Measurements from ENCODE around the gene ABHD11. TPM values are rescaled to one million over a fixed set of nuclear protein-coding genes. Genes with fewer than 3 reads are reported as not detected.

The ABHD11 gene
- total and polyA plus RNA-seq, 2 of the 4 experiments (the other 2 are of a cell fraction) = 13.4 to 19.9 TPM

- H2BK15ac ChIP-seq (ENCODE audit: low read depth, low read length) = no peak overlapping the region
- H2BK5ac ChIP-seq (ENCODE audit: low read depth, low read length, poor library complexity, severe bottlenecking) = no peak overlapping the region
- H3K9me1 ChIP-seq (ENCODE audit: insufficient read depth, low read length) = no peaks in the 10 kb centered on the region
- no peak overlapping the region for H2AK5ac ChIP-seq (ENCODE audit: low read depth, low read length)
- no peaks in the 10 kb centered on the region for H3K9me3 ChIP-seq (ENCODE audit: control insufficient read depth, insufficient read depth, low read length)
- H4K5ac ChIP-seq (ENCODE audit: low read depth, low read length) = no peak overlapping the region
- in situ Hi-C loops (cut with MboI; ENCODE audit: low sequenced_read_pairs) (no loop called here), dilution Hi-C loops (cut with HindIII; ENCODE audit: low sequenced_read_pairs, unreplicated experiment) (no loop called here), intact Hi-C loops (cut with micrococcal nuclease) (no loop called here)
- DNase-seq = no peak
- no peak overlapping the region for H2AFZ ChIP-seq (replicated peaks; ENCODE audit: low read length, poor library complexity)
- POLR2A ChIA-PET (ENCODE audit: unreplicated experiment) = no interaction called here
- H4K8ac ChIP-seq (ENCODE audit: low read depth in 2 of 2, low read length in 2 of 2) = no peak overlapping the region
- H3K79me1 ChIP-seq (ENCODE audit: low read depth in 1 of 2, low read length in 2 of 2) = no peaks in the 10 kb centered on the region
- no peak overlapping the region for H3K4ac ChIP-seq (ENCODE audit: low read depth, low read length)
- no peaks in the 10 kb centered on the region for H3K4me1 ChIP-seq (ENCODE audit: control insufficient read depth, insufficient read depth, low read length)
- no peaks in the 10 kb centered on the region for H3K27me3 ChIP-seq (ENCODE audit: control insufficient read depth, insufficient read depth, low read length)
- no peaks in the 10 kb centered on the region for H4K20me1 ChIP-seq (ENCODE audit: insufficient read depth, low read length)
- TF ChIP-seq SMC3 (IDR thresholded peaks at IDR 0.05; ENCODE audit: low read depth, low read length) = no peak
- no peak for TF ChIP-seq USF2 (IDR thresholded peaks at IDR 0.05; ENCODE audit: low read depth, low read length)
- TF ChIP-seq, protein P1, sequence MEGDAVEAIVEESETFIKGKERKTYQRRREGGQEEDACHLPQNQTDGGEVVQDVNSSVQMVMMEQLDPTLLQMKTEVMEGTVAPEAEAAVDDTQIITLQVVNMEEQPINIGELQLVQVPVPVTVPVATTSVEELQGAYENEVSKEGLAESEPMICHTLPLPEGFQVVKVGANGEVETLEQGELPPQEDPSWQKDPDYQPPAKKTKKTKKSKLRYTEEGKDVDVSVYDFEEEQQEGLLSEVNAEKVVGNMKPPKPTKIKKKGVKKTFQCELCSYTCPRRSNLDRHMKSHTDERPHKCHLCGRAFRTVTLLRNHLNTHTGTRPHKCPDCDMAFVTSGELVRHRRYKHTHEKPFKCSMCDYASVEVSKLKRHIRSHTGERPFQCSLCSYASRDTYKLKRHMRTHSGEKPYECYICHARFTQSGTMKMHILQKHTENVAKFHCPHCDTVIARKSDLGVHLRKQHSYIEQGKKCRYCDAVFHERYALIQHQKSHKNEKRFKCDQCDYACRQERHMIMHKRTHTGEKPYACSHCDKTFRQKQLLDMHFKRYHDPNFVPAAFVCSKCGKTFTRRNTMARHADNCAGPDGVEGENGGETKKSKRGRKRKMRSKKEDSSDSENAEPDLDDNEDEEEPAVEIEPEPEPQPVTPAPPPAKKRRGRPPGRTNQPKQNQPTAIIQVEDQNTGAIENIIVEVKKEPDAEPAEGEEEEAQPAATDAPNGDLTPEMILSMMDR (conservative IDR thresholded peaks at IDR 0.05; ENCODE audit: low read depth, low read length) = no peak
- TF ChIP-seq MXI1 (IDR thresholded peaks at IDR 0.05; ENCODE audit: borderline replicate concordance, low read depth, low read length) = no peak
- no peak for TF ChIP-seq POLR2A (IDR thresholded peaks at IDR 0.05; ENCODE audit: low read depth, low read length)
- TF ChIP-seq RCOR1 (IDR thresholded peaks at IDR 0.05; ENCODE audit: insufficient replicate concordance, low read length) = no peak
- TF ChIP-seq, protein P2, sequence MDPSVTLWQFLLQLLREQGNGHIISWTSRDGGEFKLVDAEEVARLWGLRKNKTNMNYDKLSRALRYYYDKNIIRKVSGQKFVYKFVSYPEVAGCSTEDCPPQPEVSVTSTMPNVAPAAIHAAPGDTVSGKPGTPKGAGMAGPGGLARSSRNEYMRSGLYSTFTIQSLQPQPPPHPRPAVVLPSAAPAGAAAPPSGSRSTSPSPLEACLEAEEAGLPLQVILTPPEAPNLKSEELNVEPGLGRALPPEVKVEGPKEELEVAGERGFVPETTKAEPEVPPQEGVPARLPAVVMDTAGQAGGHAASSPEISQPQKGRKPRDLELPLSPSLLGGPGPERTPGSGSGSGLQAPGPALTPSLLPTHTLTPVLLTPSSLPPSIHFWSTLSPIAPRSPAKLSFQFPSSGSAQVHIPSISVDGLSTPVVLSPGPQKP (IDR thresholded peaks at IDR 0.05; ENCODE audit: borderline replicate concordance, low read depth, low read length) = no peak
- no peak for TF ChIP-seq MAZ (IDR thresholded peaks at IDR 0.05; ENCODE audit: borderline replicate concordance, low read depth, low read length)
- TF ChIP-seq MAFK (IDR thresholded peaks at IDR 0.05; ENCODE audit: low read depth, low read length) = no peak
- TF ChIP-seq RAD21 (IDR thresholded peaks at IDR 0.05; ENCODE audit: low read length) = no peak
- TF ChIP-seq CHD1 (IDR thresholded peaks at IDR 0.05; ENCODE audit: low read depth, low read length) = no peak
- TF ChIP-seq NFE2L2 (IDR thresholded peaks at IDR 0.05; ENCODE audit: low read depth, low read length) = no peak
- TF ChIP-seq RFX5 (IDR thresholded peaks at IDR 0.05; ENCODE audit: low read depth, low read length) = no peak
- no peak for TF ChIP-seq FOS (IDR thresholded peaks at IDR 0.05; ENCODE audit: low read depth, low read length)
- no peak overlapping the region for H2BK120ac ChIP-seq (ENCODE audit: low read depth, low read length)
- no peak for ATAC-seq (ENCODE audit: low read depth)
- H3K36me3 ChIP-seq (ENCODE audit: control insufficient read depth, insufficient read depth, low read length) = no peaks in the 10 kb centered on the region
- WGBS, 2 experiments (ENCODE audit: extremely low coverage in 2 of 2, insufficient read length in 1 of 2) = no CpG with 5 or more reads among the region's 5 CpGs
- H3K4me3 ChIP-seq (ENCODE audit: insufficient read depth, low read depth, low read length) = no peak overlapping the region
- H3K18ac ChIP-seq (ENCODE audit: low read depth, low read length) = no peak overlapping the region
- CTCF ChIA-PET = interaction anchor here (0.8 kb wide), 1 partner anchor 13 kb away, joined by 3 read pairs; no protein-coding TSS in a partner anchor
- no peak overlapping the region for H3K14ac ChIP-seq (replicated peaks; ENCODE audit: low read depth, low read length)
- no peak overlapping the region for H3K4me2 ChIP-seq (ENCODE audit: low read depth, low read length)
- H2BK20ac ChIP-seq (ENCODE audit: low read depth, low read length) = no peak overlapping the region
- no peak overlapping the region for H3K9ac ChIP-seq (ENCODE audit: low read depth, low read length)
- no peak overlapping the region for H4K91ac ChIP-seq (ENCODE audit: insufficient read depth, low read depth, low read length)
- H3K56ac ChIP-seq (ENCODE audit: extremely low read depth, insufficient read depth, low read length) = no peak overlapping the region
- no peak overlapping the region for H2AK9ac ChIP-seq (replicated peaks; ENCODE audit: low read depth, low read length, poor library complexity)
- no peak overlapping the region for H3K23ac ChIP-seq (ENCODE audit: low read depth, low read length)
- no TSS peak for BruUV-seq (replicated peaks)
- no peak overlapping the region for H3K27ac ChIP-seq (ENCODE audit: insufficient read depth, low read length)
Observed at GRCh38 chr7:73728551-73728950, 10.1 kb downstream of the ABHD11 start.

Data from IMR-90 (cell line).